HepG2 (cell line): ENCODE results near the gene CLEC16A.

Source experiments
- MXI1 ChIP-seq: IDR thresholded peaks from 3 replicates; pipeline ENCODE4 v1.6.1; 2012; ENCODE audit warnings: low read depth, low read length, inconsistent platforms, borderline replicate concordance
- ZNF724P ChIP-seq: sonication (generic); formaldehyde crosslinking; IDR thresholded peaks from 2 replicates; pipeline ENCODE4 v1.8.0; 2022; ENCODE audit warnings: missing genetic modification reagents, borderline replicate concordance
- TF ChIP-seq, protein P1 (sequence below): sonication (generic); formaldehyde crosslinking; IDR thresholded peaks from 2 replicates; pipeline ENCODE4 v1.4.0; 2020; ENCODE audit warnings: missing genetic modification reagents

DNA sequence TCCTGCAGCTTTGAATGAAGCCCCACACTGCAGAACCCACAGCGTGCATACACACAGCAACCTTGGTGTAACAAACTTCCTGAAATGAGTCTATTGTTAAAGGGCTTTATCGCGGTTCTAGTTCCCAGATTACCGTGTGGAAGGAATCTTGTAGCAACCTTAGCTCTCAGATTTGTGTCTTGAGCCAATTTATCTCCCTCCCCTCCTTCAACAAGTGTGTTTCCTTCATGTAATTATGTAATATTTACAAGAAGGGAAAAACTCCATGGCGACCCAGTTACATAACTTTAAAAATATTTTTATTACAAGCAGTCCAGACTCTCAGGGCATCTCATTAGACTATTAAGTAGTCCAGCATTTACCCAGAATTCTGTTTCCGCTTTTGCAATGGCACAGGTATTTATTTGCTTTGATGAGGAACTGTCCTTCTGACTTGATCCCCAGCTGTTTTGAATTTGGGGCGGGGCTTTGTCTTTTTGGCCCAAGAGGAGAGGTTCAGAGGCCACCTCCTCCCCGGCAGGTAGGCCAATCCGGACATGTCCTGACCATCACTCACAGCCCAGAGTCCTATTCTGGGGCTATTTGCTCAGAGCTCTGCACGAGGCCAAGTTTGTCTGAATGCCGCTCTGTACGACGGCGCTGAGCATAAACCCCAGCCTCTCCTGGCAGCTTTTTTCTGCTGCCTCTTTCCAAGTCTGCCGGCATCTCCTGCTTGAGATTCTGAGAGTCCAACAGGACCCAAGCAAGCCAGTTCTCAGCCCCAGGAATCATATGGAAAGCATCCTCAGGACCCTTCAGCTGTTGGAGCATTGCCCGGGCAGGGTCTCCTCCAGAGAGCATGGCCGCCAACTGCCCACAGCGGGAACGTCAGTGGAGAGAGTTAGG lies 35.6 kb downstream of the CLEC16A start:
- TF ChIP-seq ZNF724P = no peak
- TF ChIP-seq, protein P1, sequence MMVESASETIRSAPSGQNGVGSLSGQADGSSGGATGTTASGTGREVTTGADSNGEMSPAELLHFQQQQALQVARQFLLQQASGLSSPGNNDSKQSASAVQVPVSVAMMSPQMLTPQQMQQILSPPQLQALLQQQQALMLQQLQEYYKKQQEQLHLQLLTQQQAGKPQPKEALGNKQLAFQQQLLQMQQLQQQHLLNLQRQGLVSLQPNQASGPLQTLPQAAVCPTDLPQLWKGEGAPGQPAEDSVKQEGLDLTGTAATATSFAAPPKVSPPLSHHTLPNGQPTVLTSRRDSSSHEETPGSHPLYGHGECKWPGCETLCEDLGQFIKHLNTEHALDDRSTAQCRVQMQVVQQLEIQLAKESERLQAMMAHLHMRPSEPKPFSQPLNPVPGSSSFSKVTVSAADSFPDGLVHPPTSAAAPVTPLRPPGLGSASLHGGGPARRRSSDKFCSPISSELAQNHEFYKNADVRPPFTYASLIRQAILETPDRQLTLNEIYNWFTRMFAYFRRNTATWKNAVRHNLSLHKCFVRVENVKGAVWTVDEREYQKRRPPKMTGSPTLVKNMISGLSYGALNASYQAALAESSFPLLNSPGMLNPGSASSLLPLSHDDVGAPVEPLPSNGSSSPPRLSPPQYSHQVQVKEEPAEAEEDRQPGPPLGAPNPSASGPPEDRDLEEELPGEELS = no peak
- no peak for TF ChIP-seq MXI1
